ENCODE measurements around the gene PF4V1.

DNA sequence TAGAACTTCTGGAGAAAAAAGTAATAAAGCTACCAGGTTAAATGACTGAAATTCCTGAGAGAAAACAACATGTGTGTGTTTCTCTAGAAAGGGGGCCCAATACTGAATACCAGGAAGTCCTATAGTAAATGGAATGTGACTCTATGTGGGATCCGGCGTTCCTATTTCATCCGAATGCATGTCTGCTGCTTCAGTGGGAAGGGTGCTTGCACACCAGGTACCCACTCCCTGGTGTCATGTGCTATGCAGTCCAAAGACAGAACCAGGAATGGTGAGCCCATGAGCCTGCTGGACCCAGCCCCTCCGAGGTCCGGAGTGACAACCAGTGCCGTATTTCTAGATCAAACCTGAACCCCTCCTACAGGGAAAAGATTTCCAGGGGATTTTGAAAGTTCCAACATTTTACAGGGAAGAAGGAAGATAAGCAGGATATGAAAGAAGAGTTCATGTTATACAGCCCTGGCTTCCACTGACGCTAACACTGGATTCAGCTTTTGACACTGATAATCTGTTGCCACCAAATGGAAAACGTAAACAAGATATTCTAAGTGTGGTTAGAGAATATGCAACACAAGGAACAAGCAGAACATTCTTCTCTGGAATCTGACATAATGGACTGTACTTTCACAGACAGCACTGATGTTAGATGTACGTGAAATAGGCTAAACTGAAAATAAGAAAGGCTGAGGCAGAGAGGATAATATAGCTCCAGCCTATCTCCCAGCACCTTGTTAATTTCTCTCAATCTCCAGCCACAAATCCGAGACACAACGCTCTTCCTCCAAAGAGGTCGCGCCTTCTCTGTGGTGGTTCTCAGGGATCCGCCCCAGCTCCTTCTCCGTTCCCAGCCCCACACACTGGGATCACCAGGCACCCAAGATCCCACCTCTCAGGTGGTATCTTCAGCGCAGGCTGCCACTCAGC is 15.4 kb downstream of the PF4V1 start:
- TF ChIP-seq, protein P1, sequence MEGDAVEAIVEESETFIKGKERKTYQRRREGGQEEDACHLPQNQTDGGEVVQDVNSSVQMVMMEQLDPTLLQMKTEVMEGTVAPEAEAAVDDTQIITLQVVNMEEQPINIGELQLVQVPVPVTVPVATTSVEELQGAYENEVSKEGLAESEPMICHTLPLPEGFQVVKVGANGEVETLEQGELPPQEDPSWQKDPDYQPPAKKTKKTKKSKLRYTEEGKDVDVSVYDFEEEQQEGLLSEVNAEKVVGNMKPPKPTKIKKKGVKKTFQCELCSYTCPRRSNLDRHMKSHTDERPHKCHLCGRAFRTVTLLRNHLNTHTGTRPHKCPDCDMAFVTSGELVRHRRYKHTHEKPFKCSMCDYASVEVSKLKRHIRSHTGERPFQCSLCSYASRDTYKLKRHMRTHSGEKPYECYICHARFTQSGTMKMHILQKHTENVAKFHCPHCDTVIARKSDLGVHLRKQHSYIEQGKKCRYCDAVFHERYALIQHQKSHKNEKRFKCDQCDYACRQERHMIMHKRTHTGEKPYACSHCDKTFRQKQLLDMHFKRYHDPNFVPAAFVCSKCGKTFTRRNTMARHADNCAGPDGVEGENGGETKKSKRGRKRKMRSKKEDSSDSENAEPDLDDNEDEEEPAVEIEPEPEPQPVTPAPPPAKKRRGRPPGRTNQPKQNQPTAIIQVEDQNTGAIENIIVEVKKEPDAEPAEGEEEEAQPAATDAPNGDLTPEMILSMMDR (conservative IDR thresholded peaks at IDR 0.05), result no peak
- no peak for TF ChIP-seq EZH2 (IDR thresholded peaks at IDR 0.05; ENCODE audit: low read depth)

Measured in PC-9 (cell line).